Mesenchymal stem cell (in vitro differentiated cells and primary cell): ENCODE measurements around the gene CUL7.
A peak's percentile ranks its signal among the peaks of the same experiment; 100 is the strongest.

Source experiments
- DNase-seq: peaks from one replicate; pipeline ENCODE4 v3.0.0-alpha.2; 2013
- H2AFZ ChIP-seq: one replicate; pipeline ENCODE4 v1.6.1; 2013; ENCODE audit warnings: low read depth, mild to moderate bottlenecking, control low read depth, inconsistent platforms, low read length, moderate library complexity
- H2AK5ac ChIP-seq: 2 replicates; pipeline ENCODE4 v1.6.1; 2013; ENCODE audit warnings: low read length, moderate library complexity, mild to moderate bottlenecking, inconsistent platforms; ENCODE audit not compliant: severe bottlenecking
- H2BK120ac ChIP-seq: one replicate; pipeline ENCODE4 v1.6.1; 2013; ENCODE audit warnings: low read depth, mild to moderate bottlenecking, inconsistent platforms, low read length, moderate library complexity
- H2BK12ac ChIP-seq, 2 experiments: one replicate each; pipeline ENCODE4 v1.6.1; 2013; ENCODE audit warnings: inconsistent platforms in 2 of 2, low read length in 2 of 2, mild to moderate bottlenecking in 2 of 2, moderate library complexity in 2 of 2, control low read depth in 1 of 2
- H2BK15ac ChIP-seq: one replicate; pipeline ENCODE4 v1.6.1; 2013; ENCODE audit warnings: mild to moderate bottlenecking, low read depth, inconsistent platforms; ENCODE audit not compliant: poor library complexity, severe bottlenecking
- H2BK5ac ChIP-seq: 2 replicates; pipeline ENCODE4 v1.6.1; 2013; ENCODE audit warnings: low read depth, mild to moderate bottlenecking, low read length, control low read depth, inconsistent platforms; ENCODE audit not compliant: poor library complexity, severe bottlenecking
- H3K14ac ChIP-seq, 2 experiments: one replicate each; pipeline ENCODE4 v1.6.1; 2013; ENCODE audit warnings: inconsistent platforms in 2 of 2, low read length in 2 of 2, control low read depth in 1 of 2, mild to moderate bottlenecking in 1 of 2, moderate library complexity in 1 of 2
- H3K18ac ChIP-seq, 2 experiments: one replicate each; pipeline ENCODE4 v1.6.1; 2013; ENCODE audit warnings: inconsistent platforms in 2 of 2, low read length in 2 of 2, control low read depth in 1 of 2, low read depth in 1 of 2, mild to moderate bottlenecking in 1 of 2
- H3K23ac ChIP-seq, 2 experiments: one replicate each; pipeline ENCODE4 v1.6.1; 2013; ENCODE audit warnings: inconsistent platforms in 2 of 2, low read length in 2 of 2, mild to moderate bottlenecking in 2 of 2, moderate library complexity in 2 of 2, control low read depth in 1 of 2
- H3K27ac ChIP-seq: 2 replicates; pipeline ENCODE4 v1.5.1; 2013; ENCODE audit warnings: mild to moderate bottlenecking, moderate library complexity, low read length, control low read depth, inconsistent platforms; ENCODE audit not compliant: poor library complexity, severe bottlenecking
- H3K27me3 ChIP-seq, 2 experiments: 2 replicates each; pipeline versions ENCODE4 v1.6.1 to v1.7.0; 2013; ENCODE audit warnings: low read length in 2 of 2, mild to moderate bottlenecking in 2 of 2, moderate library complexity in 2 of 2, control low read depth in 1 of 2, inconsistent platforms in 1 of 2; ENCODE audit not compliant: control insufficient read depth in 1 of 2, insufficient read depth in 1 of 2
- H3K36me3 ChIP-seq, 2 experiments: 2 replicates each; pipeline versions ENCODE4 v1.6.1 to v1.7.0; 2013; ENCODE audit warnings: low read length in 2 of 2, control low read depth in 1 of 2, inconsistent platforms in 1 of 2, low read depth in 1 of 2, mild to moderate bottlenecking in 1 of 2; ENCODE audit not compliant: insufficient read depth in 2 of 2, control insufficient read depth in 1 of 2
- H3K4ac ChIP-seq, 2 experiments: one replicate each; pipeline ENCODE4 v1.6.1; 2013; ENCODE audit warnings: inconsistent platforms in 2 of 2, low read length in 2 of 2, mild to moderate bottlenecking in 2 of 2, moderate library complexity in 2 of 2, control low read depth in 1 of 2, low read depth in 1 of 2
- H3K4me1 ChIP-seq: 2 replicates; pipeline ENCODE4 v1.6.1; 2013; ENCODE audit warnings: low read depth, low read length, control low read depth; ENCODE audit not compliant: control insufficient read depth, insufficient read depth
- H3K4me2 ChIP-seq: 2 replicates; pipeline ENCODE4 v1.6.1; 2013; ENCODE audit warnings: low read length, mild to moderate bottlenecking, inconsistent platforms; ENCODE audit not compliant: poor library complexity, severe bottlenecking
- H3K4me3 ChIP-seq, 2 experiments: 2 replicates each; pipeline versions ENCODE4 v1.5.1 to v1.7.0; 2013; ENCODE audit warnings: low read length in 2 of 2, mild to moderate bottlenecking in 2 of 2, control low read depth in 1 of 2, low read depth in 1 of 2; ENCODE audit not compliant: insufficient read depth in 1 of 2
- H3K79me1 ChIP-seq: replicated peaks from 2 replicates; pipeline ENCODE4 v1.6.1; 2013; ENCODE audit warnings: mild to moderate bottlenecking, control low read depth, low read length, inconsistent platforms; ENCODE audit not compliant: poor library complexity, severe bottlenecking
- H3K9ac ChIP-seq: 2 replicates; pipeline ENCODE4 v1.7.0; 2013; ENCODE audit warnings: mild to moderate bottlenecking, low read length, moderate library complexity
- H3K9me3 ChIP-seq: 2 replicates; pipeline ENCODE4 v1.7.0; 2013; ENCODE audit warnings: mild to moderate bottlenecking, low read length; ENCODE audit not compliant: control insufficient read depth
- H4K8ac ChIP-seq: one replicate; pipeline ENCODE4 v1.6.1; 2013; ENCODE audit warnings: inconsistent platforms, mild to moderate bottlenecking, low read length, moderate library complexity
- H4K91ac ChIP-seq: one replicate; pipeline ENCODE4 v1.6.1; 2013; ENCODE audit warnings: mild to moderate bottlenecking, low read length, inconsistent platforms
- WGBS: methylation state at CpG from one replicate; pipeline ENCODE4 v1.1.7; 2013; ENCODE audit warnings: mixed read lengths; 5-methylcytosine and 5-hydroxymethylcytosine counted together

CUL7 gene

DNA sequence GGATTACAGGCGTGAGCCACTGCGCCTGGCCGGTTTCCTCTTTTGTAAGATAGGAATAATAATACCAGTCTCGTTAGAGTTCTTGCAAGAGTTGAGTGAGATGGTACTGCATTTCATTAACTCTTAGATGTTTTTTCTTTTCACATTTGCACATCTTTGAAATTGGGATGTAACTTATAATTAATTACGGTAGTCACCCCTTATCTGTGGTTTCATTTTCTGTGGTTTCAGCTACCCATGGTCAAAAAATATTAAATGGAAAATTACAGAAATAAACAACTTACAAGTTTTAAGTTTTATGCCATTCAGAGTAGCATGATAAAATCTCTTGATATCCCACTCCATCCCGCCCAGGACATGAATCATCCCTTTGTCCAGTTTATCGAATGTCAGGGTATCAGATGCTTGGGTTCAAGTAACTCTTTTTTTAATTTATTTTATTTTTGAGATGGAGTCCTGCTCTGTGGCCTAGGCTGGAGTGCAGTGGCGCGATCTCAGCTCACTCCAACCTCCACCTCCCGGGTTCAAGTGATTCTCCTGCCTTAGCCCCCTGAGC lies 37.9 kb upstream of the CUL7 start:
- H3K14ac ChIP-seq = no peak overlapping the region
- no peaks in the 10 kb centered on the region for H3K36me3 ChIP-seq
- no peak overlapping the region for H2BK120ac ChIP-seq
- no peak overlapping the region for H2BK5ac ChIP-seq
- H2BK12ac ChIP-seq = no peak overlapping the region
- no peak overlapping the region for H2AFZ ChIP-seq
- no peak overlapping the region for H3K9ac ChIP-seq
- H3K23ac ChIP-seq = no peak overlapping the region
- H3K4me1 ChIP-seq = peaks cover 47% of the 10 kb centered on the region
- no peaks in the 10 kb centered on the region for H3K9me3 ChIP-seq
- H3K27me3 ChIP-seq = no peaks in the 10 kb centered on the region
- no peak overlapping the region for H3K4ac ChIP-seq
- H4K8ac ChIP-seq = no peak overlapping the region
- no peak overlapping the region for H3K4me3 ChIP-seq
- H3K79me1 ChIP-seq = peaks cover 1% of the 10 kb centered on the region
- H3K27ac ChIP-seq = no peak overlapping the region
- no peak overlapping the region for H2BK15ac ChIP-seq
- no peak for DNase-seq
- H3K18ac ChIP-seq = no peak overlapping the region
- H4K91ac ChIP-seq = no peak overlapping the region
- no peak overlapping the region for H3K4me2 ChIP-seq
- 99% methylated on average over 6 of the region's 10 CpGs for WGBS
- H2AK5ac ChIP-seq = no peak overlapping the region

GRCh38 chr6:43091020-43091419 lies 37.4 kb upstream of the CUL7 start:
- peak overlapping the region; percentile 88 for H3K27ac ChIP-seq
- no peaks in the 10 kb centered on the region for H3K36me3 ChIP-seq
- WGBS = 95% methylated on average over 4 of the region's 5 CpGs
- no peak overlapping the region for H3K4me3 ChIP-seq
- no peak overlapping the region for H2BK120ac ChIP-seq
- no peak overlapping the region for H3K4me2 ChIP-seq
- H3K4ac ChIP-seq = no peak overlapping the region
- no peak overlapping the region for H3K23ac ChIP-seq
- peaks cover 46% of the 10 kb centered on the region for H3K4me1 ChIP-seq
- DNase-seq = no peak
- H2BK12ac ChIP-seq = no peak overlapping the region
- H3K79me1 ChIP-seq = peaks cover 3% of the 10 kb centered on the region
- no peaks in the 10 kb centered on the region for H3K27me3 ChIP-seq
- H2BK15ac ChIP-seq = no peak overlapping the region
- H4K8ac ChIP-seq = no peak overlapping the region
- H4K91ac ChIP-seq = no peak overlapping the region
- no peak overlapping the region for H3K14ac ChIP-seq
- H2BK5ac ChIP-seq = no peak overlapping the region
- no peaks in the 10 kb centered on the region for H3K9me3 ChIP-seq
- H2AFZ ChIP-seq = no peak overlapping the region
- no peak overlapping the region for H3K18ac ChIP-seq
- H3K9ac ChIP-seq = no peak overlapping the region
- H2AK5ac ChIP-seq = peak overlapping the region; percentile 96

- Histone ChIP-seq H2BK5ac (no peak overlapping the region), H3K4me3 (no peak overlapping the region), H3K9me3 (no peaks in the 10 kb centered on the region), H3K4me2 (peak overlapping the region; percentile 46), H3K4ac (peak overlapping the region in 1 of 2 experiments; percentile 11), H2BK12ac (no peak overlapping the region), H3K27ac (peak overlapping the region; percentile 88), H2BK120ac (no peak overlapping the region), H3K27me3 (no peaks in the 10 kb centered on the region), H3K23ac (no peak overlapping the region), H2BK15ac (no peak overlapping the region), H3K9ac (peak overlapping the region; percentile 17), H3K36me3 (no peaks in the 10 kb centered on the region), H4K8ac (no peak overlapping the region), H3K18ac (no peak overlapping the region), H2AK5ac (peak overlapping the region; percentile 97), H4K91ac (no peak overlapping the region), H2AFZ (no peak overlapping the region), H3K79me1 (peaks cover 3% of the 10 kb centered on the region), H3K14ac (no peak overlapping the region), H3K4me1 (peaks cover 45% of the 10 kb centered on the region)
- WGBS = 60% methylated on average over 2 of the region's 2 CpGs
- peak; percentile 27 for DNase-seq
Observed at GRCh38 chr6:43090559-43090956, 36.9 kb upstream of the CUL7 start.

DNA sequence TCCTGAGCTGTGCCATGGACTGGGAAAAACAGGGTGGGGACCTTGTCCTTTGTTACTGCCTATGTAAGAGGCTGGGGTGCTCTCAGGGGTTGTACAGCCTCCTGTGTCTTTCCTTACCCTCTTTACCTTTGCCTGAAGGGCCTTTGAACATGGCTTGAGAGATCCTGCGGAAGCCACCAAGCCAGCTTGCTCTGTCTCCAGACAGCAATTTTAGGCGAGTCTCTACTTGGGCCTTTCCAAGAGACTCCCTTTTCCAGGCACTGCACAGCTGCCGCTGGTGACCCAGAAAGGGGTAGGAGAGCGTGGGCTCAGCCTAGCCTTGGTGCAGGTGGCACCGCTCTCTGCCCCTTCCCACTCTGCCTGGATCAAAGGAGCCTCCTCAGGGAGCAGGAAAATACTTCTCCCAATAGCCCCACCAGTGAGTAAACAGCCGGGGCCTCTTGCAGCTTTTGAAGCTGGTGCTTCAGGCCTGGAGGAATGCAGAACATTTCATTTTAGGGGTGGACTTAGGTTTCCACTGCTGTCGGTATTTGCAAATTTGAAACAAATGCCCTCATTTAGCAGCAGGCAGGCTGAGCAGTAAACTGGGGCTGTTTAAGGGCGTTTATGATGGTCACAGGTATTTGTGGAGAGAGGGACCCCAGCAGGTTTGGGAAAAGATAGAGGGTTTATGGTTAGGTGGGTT lies 36.4 kb upstream of the CUL7 start:
- WGBS = 43% methylated on average over 7 of the region's 8 CpGs

More for the DNA sequence above, 36.4 kb upstream of the CUL7 start:
- no peaks in the 10 kb centered on the region for H3K36me3 ChIP-seq
- peak overlapping the region; percentile 17 for H3K9ac ChIP-seq
- no peak overlapping the region for H3K14ac ChIP-seq
- peak; percentile 20 for DNase-seq
- peak overlapping the region in 1 of 2 experiments; percentile 89 for H3K23ac ChIP-seq
- no peak overlapping the region for H2BK12ac ChIP-seq
- H2AK5ac ChIP-seq = peak overlapping the region; percentile 97
- H3K4me1 ChIP-seq = peaks cover 45% of the 10 kb centered on the region
- H3K9me3 ChIP-seq = no peaks in the 10 kb centered on the region
- no peak overlapping the region for H3K4me3 ChIP-seq
- peak overlapping the region; percentile 77 for H2BK5ac ChIP-seq
- peak overlapping the region; percentile 84 for H2BK15ac ChIP-seq
- H3K27me3 ChIP-seq = no peaks in the 10 kb centered on the region
- H3K4me2 ChIP-seq = peak overlapping the region; percentile 46
- peak overlapping the region; percentile 77 for H4K91ac ChIP-seq
- H4K8ac ChIP-seq = peak overlapping the region; percentile 35
- peak overlapping the region; percentile 38 to 67 for H3K4ac ChIP-seq
- H3K18ac ChIP-seq = peak overlapping the region in 1 of 2 experiments; percentile 46
- peak overlapping the region; percentile 88 for H3K27ac ChIP-seq
- no peak overlapping the region for H2BK120ac ChIP-seq
- peaks cover 3% of the 10 kb centered on the region for H3K79me1 ChIP-seq
- H2AFZ ChIP-seq = no peak overlapping the region
